Endothelial cell of umbilical vein (primary cell): ENCODE measurements around the gene SPHK2. TPM values are rescaled to one million over a fixed set of nuclear protein-coding genes. Genes with fewer than 3 reads are reported as not detected.

Experiments
- BruUV-seq: library from RNA; stranded (reverse); fragments of 400-500 nt; replicated peaks from 2 replicates; lab custom pipeline; 2021; lab: Mats Ljungman, UMichigan
- CTCF ChIA-PET: fragments of 300-600, 350-600 bp; sonication (Branson Sonifier 250); formaldehyde crosslinking; loops from one replicate; lab custom pipeline; 2021; ENCODE audit warnings: antibody characterized with exemption, inconsistent platforms; lab: Charles Lee
- POLR2A ChIA-PET: fragments of 300-600, 350-600 bp; sonication (Branson Sonifier 250); formaldehyde crosslinking; loops from one replicate; lab custom pipeline; 2021; ENCODE audit warnings: antibody characterized with exemption, inconsistent platforms; lab: Charles Lee
- DNase-seq: peaks from one replicate; pipeline ENCODE4 v3.0.0-alpha.2; 2011; ENCODE audit warnings: low read depth, low spot score
- FAIRE-seq: peaks from 2 replicates; lab custom pipeline; 2011; peaks lifted over from hg19 to GRCh38; lab: Jason Lieb, UNC
- H2AFZ ChIP-seq: 2 replicates; pipeline ENCODE4 v1.6.0; 2012; ENCODE audit warnings: low read depth, low read length, control low read depth, inconsistent platforms
- H3K27ac ChIP-seq: 2 replicates; pipeline ENCODE4 v1.5.1; 2011; ENCODE audit warnings: low read depth, mild to moderate bottlenecking, control low read depth, low read length, moderate library complexity; ENCODE audit not compliant: insufficient read depth
- H3K27me3 ChIP-seq, 2 experiments: 2 replicates each; pipeline versions ENCODE4 v1.6.0 to v1.6.1; 2011; ENCODE audit warnings: low read length in 2 of 2, mixed read lengths in 1 of 2; ENCODE audit not compliant: control insufficient read depth in 2 of 2, insufficient read depth in 2 of 2
- H3K36me3 ChIP-seq, 2 experiments: 2 replicates in 1 of 2; 3 replicates in 1 of 2; pipeline ENCODE4 v1.5.1; 2011; ENCODE audit warnings: low read length in 2 of 2, mild to moderate bottlenecking in 1 of 2, moderate library complexity in 1 of 2; ENCODE audit not compliant: control insufficient read depth in 2 of 2, insufficient read depth in 2 of 2; ENCODE audit errors: extremely low read depth in 1 of 2
- H3K4me1 ChIP-seq: 3 replicates; pipeline ENCODE4 v1.5.1; 2011; ENCODE audit warnings: mild to moderate bottlenecking, low read length; ENCODE audit not compliant: control insufficient read depth, insufficient read depth; ENCODE audit errors: extremely low read depth
- H3K4me2 ChIP-seq: 2 replicates; pipeline ENCODE4 v1.6.1; 2011; ENCODE audit warnings: low read length, control low read depth, mixed read lengths; ENCODE audit not compliant: insufficient read depth
- H3K4me3 ChIP-seq, 3 experiments: fragments of 200-600 bp in 1 of 3; sonication (generic), shearing (Covaris generic) in 1 of 3; replicated peaks in 1 of 3; 2 replicates each; pipeline ENCODE4 v1.5.1; 2011 to 2016; ENCODE audit warnings: control low read depth in 3 of 3, low read length in 3 of 3, mild to moderate bottlenecking in 2 of 3, inconsistent platforms in 1 of 3, low read depth in 1 of 3, moderate library complexity in 1 of 3; ENCODE audit not compliant: insufficient read depth in 1 of 3
- H3K79me2 ChIP-seq: 2 replicates; pipeline ENCODE4 v1.6.0; 2012; ENCODE audit warnings: low read length, inconsistent platforms; ENCODE audit not compliant: control insufficient read depth, insufficient read depth
- H3K9ac ChIP-seq: replicated peaks from 2 replicates; pipeline ENCODE3; 2011; ENCODE audit warnings: low read length, control low read depth; ENCODE audit not compliant: insufficient read depth; ENCODE audit errors: extremely low read depth
- H3K9me1 ChIP-seq: replicated peaks from 3 replicates; pipeline ENCODE4 v1.6.0; 2011; ENCODE audit warnings: mild to moderate bottlenecking, low read length; ENCODE audit not compliant: control insufficient read depth, insufficient read depth; ENCODE audit errors: extremely low read depth
- H3K9me3 ChIP-seq: replicated peaks from 2 replicates; pipeline ENCODE4 v1.5.1; 2012; ENCODE audit warnings: low read length, inconsistent platforms; ENCODE audit not compliant: control insufficient read depth, insufficient read depth
- H4K20me1 ChIP-seq: replicated peaks from 2 replicates; pipeline ENCODE3; 2011; ENCODE audit warnings: mild to moderate bottlenecking, low read length; ENCODE audit not compliant: control insufficient read depth, insufficient read depth; ENCODE audit errors: extremely low read depth
- CTCF ChIP-seq, 2 donors: IDR thresholded peaks; 1 replicate in 1 of 2; 2 replicates in 1 of 2; pipeline ENCODE4 v1.5.1; 2011; ENCODE audit warnings: low read length in 2 of 2, mild to moderate bottlenecking in 2 of 2, moderate library complexity in 2 of 2, control low read depth in 1 of 2, inconsistent platforms in 1 of 2, low read depth in 1 of 2; ENCODE audit not compliant: insufficient read depth in 1 of 2; ENCODE audit errors: extremely low read depth in 1 of 2
- EZH2 ChIP-seq: IDR thresholded peaks from 2 replicates; pipeline ENCODE4 v1.6.1; 2012; ENCODE audit warnings: borderline replicate concordance, low read depth, mild to moderate bottlenecking, moderate library complexity, low read length, inconsistent platforms; ENCODE audit not compliant: severe bottlenecking
- FOS ChIP-seq: IDR thresholded peaks from 2 replicates; pipeline ENCODE4 v1.6.1; 2011; ENCODE audit warnings: mild to moderate bottlenecking, low read length, moderate library complexity, borderline replicate concordance; ENCODE audit not compliant: insufficient read depth
- GATA2 ChIP-seq: IDR thresholded peaks from 2 replicates; pipeline ENCODE4 v1.7.0; 2011; ENCODE audit warnings: low read depth, mild to moderate bottlenecking, moderate library complexity, mixed read lengths, low read length; ENCODE audit not compliant: insufficient read length, insufficient read depth
- JUN ChIP-seq: IDR thresholded peaks from 2 replicates; pipeline ENCODE4 v1.6.1; 2011; ENCODE audit warnings: borderline replicate concordance, low read depth; ENCODE audit not compliant: insufficient read length, insufficient read depth
- MAX ChIP-seq: IDR thresholded peaks from 2 replicates; pipeline ENCODE4 v1.6.1; 2011; ENCODE audit not compliant: insufficient read depth, insufficient read length
- MYC ChIP-seq: IDR thresholded peaks from one replicate; pipeline ENCODE4 v1.6.1; 2011; ENCODE audit warnings: mild to moderate bottlenecking, low read depth, low read length
- POLR2A ChIP-seq: IDR thresholded peaks from 2 replicates; pipeline ENCODE4 v1.6.1; 2012; ENCODE audit warnings: low read depth, mild to moderate bottlenecking, control low read depth, low read length
- POLR2AphosphoS5 ChIP-seq: IDR thresholded peaks from 2 replicates; pipeline ENCODE4 v1.6.1; 2012; ENCODE audit warnings: low read depth, mild to moderate bottlenecking, control low read depth, low read length, moderate library complexity; ENCODE audit not compliant: insufficient read depth
- dilution Hi-C: fragments of 300-500 bp; cut with MboI; formaldehyde crosslinking; loops from one replicate; pipeline ENCODE4 v1.15.0; 2019; ENCODE audit warnings: low sequenced_read_pairs; ENCODE audit not compliant: extremely low pct_ligation_motif_present
- intact Hi-C: fragments of 100-400 bp; cut with micrococcal nuclease; formaldehyde crosslinking; loops from one replicate; pipeline ENCODE4 v1.10.0; 2022
- polyA plus RNA-seq, 4 experiments: library from polyadenylated mRNA; depleted of rRNA in 3 of 4; stranded (reverse) in 3 of 4; unstranded in 1 of 4; fragments of >200 nt; gene quantifications; 2 replicates each; pipeline versions ENCODE4 v1.2.1 to v1.2.3, GENCODE V29; 2011 to 2012; ENCODE audit warnings: missing spikeins in 1 of 4
- total RNA-seq: library from RNA; stranded (reverse); gene quantifications from 2 replicates; pipeline ENCODE4 v1.2.3, GENCODE V29; 2021

Gene SPHK2
- total and polyA plus RNA-seq, 2 donors (not counting 3 experiments of a cell fraction or from before 2014, with no cell fraction given) = 20.2 to 31.1 TPM

- Histone ChIP-seq H3K9ac (no peak overlapping the region), H3K4me1 (no peaks in the 10 kb centered on the region), H3K9me3 (no peaks in the 10 kb centered on the region), H4K20me1 (no peaks in the 10 kb centered on the region), H3K9me1 (no peaks in the 10 kb centered on the region), H3K79me2 (no peaks in the 10 kb centered on the region), H3K27me3 (no peaks in the 10 kb centered on the region), H2AFZ (no peak overlapping the region), H3K27ac (no peak overlapping the region), H3K4me3 (no peak overlapping the region), H3K36me3 (no peaks in the 10 kb centered on the region), H3K4me2 (no peak overlapping the region)
- intact Hi-C loops = no loop called here
- POLR2A ChIA-PET = no interaction called here
- CTCF ChIA-PET = no interaction called here
- no TSS peak for BruUV-seq
- dilution Hi-C loops = no loop called here
- DNase-seq = no peak
- no peak for FAIRE-seq
- TF ChIP-seq FOS (no peak), MAX (no peak), POLR2A (no peak), EZH2 (no peak), GATA2 (no peak), POLR2AphosphoS5 (no peak), MYC (no peak), JUN (no peak), CTCF (IDR thresholded peaks at IDR 0.05; ENCODE audit: extremely low read depth in 1 of 2, insufficient read depth in 1 of 2, low read depth in 1 of 2, low read length in 2 of 2) (no peak)
Observed at GRCh38 chr19:48596679-48597465, 22.4 kb upstream of the SPHK2 start.
